K562 (cell line): ENCODE data around the gene NBEAL1. TPM values are rescaled to one million over a fixed set of nuclear protein-coding genes. Genes with fewer than 3 reads are reported as not detected.

ENCODE experiments used
- ATAC-seq: fragments of 200-7000 bp; cut with Tn5 transposase; 3 replicates; pipeline ENCODE4 v1.9.1; 2020; ENCODE audit warnings: moderate library complexity
- BruUV-seq: library from RNA; stranded (reverse); fragments of 400-500 nt; replicated peaks from 2 replicates; lab custom pipeline; 2021; lab: Mats Ljungman, UMichigan
- CTCF ChIA-PET: fragments of 300-600 bp; formaldehyde crosslinking; extraction: SDS; loops from one replicate; lab custom pipeline; 2021; ENCODE audit warnings: low intra/inter-chr PET ratio; lab: Yijun Ruan, JAX
- POLR2A ChIA-PET: fragments of 300-600, 350-650 bp; sonication (Branson Sonifier 250); formaldehyde crosslinking; extraction: SDS; loops from one replicate; lab custom pipeline; 2021; ENCODE audit warnings: antibody characterized with exemption, inconsistent platforms; lab: Yijun Ruan, JAX
- DNase-seq, 4 experiments: peaks; one replicate each; pipeline versions ENCODE4 v3.0.0 to v3.0.0-alpha.2; 2011 to 2018; ENCODE audit warnings: low spot score in 3 of 4, mixed read lengths in 3 of 4; ENCODE audit errors: extremely low read depth in 1 of 4
- FAIRE-seq: peaks from 2 replicates; lab custom pipeline; 2011; peaks lifted over from hg19 to GRCh38; lab: Jason Lieb, UNC
- H2AFZ ChIP-seq: 2 replicates; pipeline ENCODE4 v1.6.0; 2011; ENCODE audit warnings: low read depth, low read length, control low read depth, inconsistent platforms
- H3K27ac ChIP-seq: fragments of 200-600 bp; 3 replicates; pipeline ENCODE4 v1.8.0; 2011; ENCODE audit warnings: low read depth, mild to moderate bottlenecking, control low read depth, inconsistent platforms, low read length, moderate library complexity, mixed read lengths; ENCODE audit errors: extremely low read depth
- H3K27me3 ChIP-seq, 2 experiments: fragments of 300-600 bp in 1 of 2; 2 replicates in 1 of 2; 3 replicates in 1 of 2; pipeline versions ENCODE4 v1.6.0 to v1.8.0; 2011; ENCODE audit warnings: inconsistent platforms in 2 of 2, low read length in 2 of 2, mild to moderate bottlenecking in 1 of 2, mixed read lengths in 1 of 2, moderate library complexity in 1 of 2; ENCODE audit not compliant: control insufficient read depth in 2 of 2, insufficient read depth in 2 of 2
- H3K36me3 ChIP-seq: fragments of 300-600 bp; 3 replicates; pipeline ENCODE4 v1.8.0; 2011; ENCODE audit warnings: mild to moderate bottlenecking, low read length, inconsistent platforms; ENCODE audit not compliant: control insufficient read depth, insufficient read depth
- H3K4me1 ChIP-seq, 2 experiments: fragments of 200-600 bp in 1 of 2; replicated peaks in 1 of 2; 2 replicates in 1 of 2; 3 replicates in 1 of 2; pipeline versions ENCODE4 v1.5.1 to v1.8.0; 2011; ENCODE audit warnings: inconsistent platforms in 2 of 2, low read length in 2 of 2, mild to moderate bottlenecking in 1 of 2, mixed read lengths in 1 of 2, moderate library complexity in 1 of 2; ENCODE audit not compliant: control insufficient read depth in 2 of 2, insufficient read depth in 2 of 2
- H3K4me2 ChIP-seq: 2 replicates; pipeline ENCODE4 v1.6.1; 2011; ENCODE audit warnings: low read length, control low read depth, inconsistent platforms, mixed read lengths; ENCODE audit not compliant: insufficient read depth
- H3K4me3 ChIP-seq: fragments of 200-600 bp; sonication (generic), shearing (Covaris generic); 2 replicates; pipeline ENCODE4 v1.5.1; 2016; ENCODE audit warnings: control low read depth, inconsistent platforms
- H3K79me2 ChIP-seq: fragments of 200-600 bp; 3 replicates; pipeline ENCODE4 v1.8.0; 2011; ENCODE audit warnings: low read length, inconsistent platforms; ENCODE audit not compliant: control insufficient read depth, insufficient read depth
- H3K9ac ChIP-seq, 2 experiments: 2 replicates each; pipeline versions ENCODE4 v1.6.0 to v1.6.1; 2011; ENCODE audit warnings: low read depth in 2 of 2, low read length in 2 of 2, control low read depth in 1 of 2, inconsistent platforms in 1 of 2, mild to moderate bottlenecking in 1 of 2, mixed read lengths in 1 of 2; ENCODE audit not compliant: insufficient read depth in 1 of 2
- H3K9me1 ChIP-seq: one replicate; pipeline ENCODE4 v1.6.0; 2011; ENCODE audit warnings: inconsistent platforms, mild to moderate bottlenecking, low read length, moderate library complexity; ENCODE audit not compliant: control insufficient read depth, insufficient read depth
- H3K9me3 ChIP-seq: replicated peaks from 2 replicates; pipeline ENCODE4 v1.5.1; 2011; ENCODE audit warnings: low read depth, low read length, inconsistent platforms; ENCODE audit not compliant: control insufficient read depth, insufficient read depth
- H4K20me1 ChIP-seq: replicated peaks from 2 replicates; pipeline ENCODE4 v1.6.1; 2011; ENCODE audit warnings: low read length, inconsistent platforms, mixed read lengths; ENCODE audit not compliant: control insufficient read depth, insufficient read depth
- ASH1L ChIP-seq: fragments of 450-650 bp; IDR thresholded peaks from 2 replicates; pipeline ENCODE4 v1.6.1; 2018; ENCODE audit warnings: borderline replicate concordance, mild to moderate bottlenecking, low read depth; ENCODE audit not compliant: partially characterized antibody
- FOS ChIP-seq: IDR thresholded peaks from 3 replicates; pipeline ENCODE4 v1.6.1; 2011; ENCODE audit not compliant: insufficient read length; ENCODE audit errors: extremely low read depth
- SLC30A9 ChIP-seq: fragments of 250-450 bp; sonication (Bioruptor Pico); IDR thresholded peaks from 2 replicates; pipeline ENCODE4 v1.8.0; 2022; ENCODE audit warnings: mild to moderate bottlenecking, moderate library complexity
- ZNF79 ChIP-seq: fragments of 250-450 bp; sonication (Bioruptor Pico); IDR thresholded peaks from 2 replicates; pipeline ENCODE4 v1.4.0; 2020; ENCODE audit warnings: low read depth, mild to moderate bottlenecking, moderate library complexity
- WGBS: fragments of 100-300 bp; shearing (Covaris generic); methylation state at CpG from one replicate; pipeline ENCODE4 v1.1.6; 2016; ENCODE audit warnings: low coverage, mixed read lengths; ENCODE audit not compliant: insufficient coverage; ENCODE audit errors: missing lambda C conversion rate; 5-methylcytosine and 5-hydroxymethylcytosine counted together
- in situ Hi-C: fragments of 300-500 bp; cut with MboI; formaldehyde crosslinking; loops from 4 replicates; pipeline ENCODE4 v1.15.0; 2018; ENCODE audit warnings: inconsistent platforms, mixed read lengths
- intact Hi-C: fragments of 100-400 bp; cut with micrococcal nuclease; formaldehyde crosslinking; loops from 2 replicates; pipeline ENCODE4 v1.14.2; 2022
- polyA plus RNA-seq, 8 experiments: library from polyadenylated mRNA; depleted of rRNA in 4 of 8; stranded (reverse) in 5 of 8; unstranded in 3 of 8; fragments of >200 nt; fragmentation: Nextera tagmentation in 2 of 8; fragmentation: Illumina TruSeq in 1 of 8; extraction: Ambion mirVana in 2 of 8; extraction: Trizol in 1 of 8; gene quantifications; 2 replicates each; pipeline versions ENCODE4 v1.2.1 to v1.2.3, GENCODE V29; 2011 to 2014; ENCODE audit warnings: inconsistent platforms in 1 of 8, missing spikeins in 1 of 8
- total RNA-seq, 7 experiments: library from RNA; depleted of rRNA in 6 of 7; stranded (reverse); fragments of >200 nt in 6 of 7; fragmentation: Illumina TruSeq in 2 of 7; extraction: Trizol in 2 of 7; gene quantifications; 2 replicates each; pipeline versions ENCODE4 v1.2.1 to v1.2.3, GENCODE V29; 2011 to 2021; ENCODE audit warnings: low replicate concordance in 1 of 7
- TF ChIP-seq, protein P1 (sequence below): fragments of 450-650 bp; formaldehyde crosslinking; IDR thresholded peaks from 2 replicates; pipeline ENCODE4 v1.4.0; 2022; ENCODE audit warnings: missing genetic modification characterization

NBEAL1 gene
- total and polyA plus RNA-seq, 9 of the 15 experiments (the other 6 are each of a cell fraction or from before 2014, with no cell fraction given) = 2.1 to 13.5 (median 7.3) TPM

DNA sequence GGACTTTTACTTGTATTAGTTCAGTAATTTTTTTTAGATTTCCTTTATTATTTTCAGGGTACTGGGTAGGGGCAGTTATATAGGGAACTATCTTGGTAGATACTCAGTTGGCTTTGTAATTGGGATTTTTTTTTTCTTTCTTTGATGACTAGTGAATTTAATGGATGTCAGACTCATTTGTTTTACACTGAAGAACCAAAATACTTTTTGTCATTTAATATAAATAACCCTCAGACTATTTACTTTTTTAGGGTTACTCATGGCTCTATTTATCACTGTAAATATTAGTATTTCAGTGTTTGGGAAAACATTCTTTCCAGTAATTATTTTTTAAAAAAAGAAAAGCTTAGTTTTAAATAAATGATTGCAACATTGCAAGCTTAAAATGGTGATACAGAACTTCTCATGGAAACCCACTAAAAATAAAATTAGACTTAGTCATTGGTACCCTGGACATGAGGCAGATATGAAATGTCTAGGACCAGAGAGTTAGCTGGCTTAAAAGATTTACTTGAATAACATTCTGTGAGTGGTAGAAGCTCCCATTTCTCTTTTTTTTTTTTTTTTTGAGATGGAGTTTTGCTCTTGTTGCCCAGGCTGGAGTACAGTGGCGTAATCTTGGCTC lies 149.7 kb downstream of the NBEAL1 start:
- TF ChIP-seq SLC30A9 (CRISPR knock-in tag) (no peak), FOS (no peak)
- FAIRE-seq = no peak
- intact Hi-C loops = no loop called here

GRCh38 chr2:203167751-203168150 lies 153.1 kb downstream of the NBEAL1 start:
- DNase-seq (no peak), FAIRE-seq (no peak), ATAC-seq (no peak)
- no peak overlapping the region for H3K4me2 ChIP-seq
- 52% methylated on average over 4 of the region's 5 CpGs for WGBS
- H3K27me3 ChIP-seq = no peaks in the 10 kb centered on the region
- H4K20me1 ChIP-seq = no peaks in the 10 kb centered on the region
- no peak overlapping the region for H2AFZ ChIP-seq
- no peaks in the 10 kb centered on the region for H3K9me1 ChIP-seq
- no peaks in the 10 kb centered on the region for H3K4me1 ChIP-seq
- H3K79me2 ChIP-seq = no peaks in the 10 kb centered on the region
- ChIA-PET POLR2A (interaction anchor here (0.7 kb wide), 1 partner anchor 9 kb away, joined by 3 read pairs; no protein-coding TSS in a partner anchor), CTCF (no interaction called here)
- BruUV-seq = no TSS peak
- TF ChIP-seq ZNF79 (CRISPR knock-in tag) = no peak
- no peak for TF ChIP-seq ASH1L
- TF ChIP-seq, protein P1, sequence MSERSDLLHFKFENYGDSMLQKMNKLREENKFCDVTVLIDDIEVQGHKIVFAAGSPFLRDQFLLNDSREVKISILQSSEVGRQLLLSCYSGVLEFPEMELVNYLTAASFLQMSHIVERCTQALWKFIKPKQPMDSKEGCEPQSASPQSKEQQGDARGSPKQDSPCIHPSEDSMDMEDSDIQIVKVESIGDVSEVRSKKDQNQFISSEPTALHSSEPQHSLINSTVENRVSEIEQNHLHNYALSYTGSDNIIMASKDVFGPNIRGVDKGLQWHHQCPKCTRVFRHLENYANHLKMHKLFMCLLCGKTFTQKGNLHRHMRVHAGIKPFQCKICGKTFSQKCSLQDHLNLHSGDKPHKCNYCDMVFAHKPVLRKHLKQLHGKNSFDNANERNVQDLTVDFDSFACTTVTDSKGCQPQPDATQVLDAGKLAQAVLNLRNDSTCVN = no peak
- intact Hi-C loops (no loop called here), in situ Hi-C loops (no loop called here)
- no peaks in the 10 kb centered on the region for H3K36me3 ChIP-seq
- no peaks in the 10 kb centered on the region for H3K9me3 ChIP-seq
- H3K9ac ChIP-seq = no peak overlapping the region
- H3K27ac ChIP-seq = no peak overlapping the region
- H3K4me3 ChIP-seq = no peak overlapping the region

More for the DNA sequence above, 149.7 kb downstream of the NBEAL1 start:
- no peak overlapping the region for H3K4me3 ChIP-seq
- CTCF ChIA-PET = no interaction called here
- H3K79me2 ChIP-seq = no peaks in the 10 kb centered on the region
- no peaks in the 10 kb centered on the region for H3K36me3 ChIP-seq
- ATAC-seq (no peak), DNase-seq (no peak)
- no peak overlapping the region for H3K9ac ChIP-seq
- POLR2A ChIA-PET = no interaction called here
- no peaks in the 10 kb centered on the region for H3K4me1 ChIP-seq
- H3K9me1 ChIP-seq = no peaks in the 10 kb centered on the region
- H3K27ac ChIP-seq = no peak overlapping the region
- H4K20me1 ChIP-seq = no peaks in the 10 kb centered on the region
- no CpG with 5 or more reads among the region's 1 CpG for WGBS
- no peaks in the 10 kb centered on the region for H3K27me3 ChIP-seq
- H2AFZ ChIP-seq = no peak overlapping the region
- no peak overlapping the region for H3K4me2 ChIP-seq
- BruUV-seq = no TSS peak
- no peaks in the 10 kb centered on the region for H3K9me3 ChIP-seq
- in situ Hi-C loops = no loop called here
